PC-9 (cell line): ENCODE measurements around the gene VSIG4. TPM values are rescaled to one million over a fixed set of nuclear protein-coding genes. Genes with fewer than 3 reads are reported as not detected.
"Not testable (repeated sequence)": the region's sequence is repeated elsewhere in the genome, so short reads cannot be mapped to it uniquely, and the experiment has no call there.

Source experiments
- BruUV-seq: library from RNA; stranded (reverse); fragments of 400-500 nt; replicated peaks from 2 replicates; lab custom pipeline; 2021; lab: Mats Ljungman, UMichigan
- CTCF ChIA-PET: fragments of 300-600 bp; sonication (Branson Sonifier 250); formaldehyde crosslinking; loops from one replicate; lab custom pipeline; 2022; ENCODE audit warnings: antibody characterized with exemption; lab: Charles Lee
- POLR2A ChIA-PET: fragments of 300-600 bp; sonication (Branson Sonifier 250); formaldehyde crosslinking; loops from one replicate; lab custom pipeline; 2022; ENCODE audit warnings: antibody characterized with exemption; ENCODE audit not compliant: unreplicated experiment; lab: Charles Lee
- DNase-seq, 2 experiments: peaks; one replicate each; pipeline versions ENCODE4 v3.0.0 to v3.0.0-alpha.2; 2015 to 2022; ENCODE audit warnings: mixed read lengths in 1 of 2
- H2AFZ ChIP-seq: fragments of 200-600 bp; sonication (generic); 2 replicates; pipeline ENCODE4 v1.8.1; 2017; ENCODE audit warnings: antibody characterized with exemption
- H3F3A ChIP-seq: fragments of 200-600 bp; sonication (generic); 2 replicates; pipeline ENCODE4 v1.8.1; 2017; ENCODE audit warnings: antibody characterized with exemption, mild to moderate bottlenecking, low read depth; ENCODE audit not compliant: insufficient read depth
- H3K27ac ChIP-seq: fragments of 200-600 bp; sonication (generic); 2 replicates; pipeline ENCODE4 v1.6.1; 2016; ENCODE audit warnings: mixed run types
- H3K27me3 ChIP-seq: fragments of 200-600 bp; sonication (generic); 2 replicates; pipeline ENCODE4 v1.6.1; 2016; ENCODE audit warnings: low read depth, mixed run types; ENCODE audit not compliant: insufficient read depth
- H3K36me3 ChIP-seq: fragments of 200-600 bp; sonication (generic); 2 replicates; pipeline ENCODE4 v1.6.1; 2016; ENCODE audit warnings: low read depth, mixed run types
- H3K4me1 ChIP-seq: fragments of 200-600 bp; sonication (generic); replicated peaks from 2 replicates; pipeline ENCODE4 v1.6.1; 2016; ENCODE audit warnings: mixed run types; ENCODE audit not compliant: insufficient read depth
- H3K4me2 ChIP-seq: fragments of 200-600 bp; sonication (generic); 2 replicates; pipeline ENCODE4 v1.6.1; 2017; ENCODE audit warnings: mixed run types
- H3K4me3 ChIP-seq: fragments of 200-600 bp; sonication (generic); 2 replicates; pipeline ENCODE4 v1.6.1; 2016; ENCODE audit warnings: mixed run types
- H3K79me2 ChIP-seq: fragments of 200-600 bp; sonication (generic); 2 replicates; pipeline ENCODE4 v1.6.1; 2017; ENCODE audit warnings: low read depth, mixed run types
- H3K9me2 ChIP-seq: fragments of 200-600 bp; sonication (generic); 2 replicates; pipeline ENCODE4 v1.8.1; 2017; ENCODE audit warnings: mild to moderate bottlenecking; ENCODE audit not compliant: insufficient read depth
- H3K9me3 ChIP-seq: fragments of 200-600 bp; sonication (generic); 2 replicates; pipeline ENCODE4 v1.8.1; 2016; ENCODE audit warnings: low read depth; ENCODE audit not compliant: insufficient read depth
- H4K20me1 ChIP-seq: fragments of 200-600 bp; sonication (generic); 2 replicates; pipeline ENCODE4 v1.8.1; 2017; ENCODE audit not compliant: insufficient read depth
- EZH2 ChIP-seq: fragments of 200-600 bp; sonication (generic); IDR thresholded peaks from 2 replicates; pipeline ENCODE4 v1.8.0; 2017; ENCODE audit warnings: antibody characterized with exemption, low read depth
- intact Hi-C: fragments of 100-400 bp; cut with micrococcal nuclease; formaldehyde crosslinking; loops from one replicate; pipeline ENCODE4 v1.10.0; 2022; ENCODE audit not compliant: unreplicated experiment
- total RNA-seq: library from RNA; stranded (reverse); gene quantifications from 2 replicates; pipeline ENCODE4 v1.2.3, GENCODE V29; 2021
- TF ChIP-seq, protein P1 (sequence below): fragments of 200-600 bp; sonication (generic); conservative IDR thresholded peaks from 2 replicates; pipeline ENCODE4 v1.6.1; 2017; ENCODE audit warnings: mixed run types, antibody characterized with exemption, mild to moderate bottlenecking, moderate library complexity

VSIG4 gene
- total RNA-seq, 1 experiment from 2014 or later, result not detected

GRCh38 chrX:66071126-66071525, 31.2 kb upstream of the VSIG4 start:
- CTCF ChIA-PET, result no interaction called here
- Histone ChIP-seq H3K36me3 (no peaks in the 10 kb centered on the region), H3K4me3 (no peak overlapping the region), H3K27ac (no peak overlapping the region), H3F3A (no peaks in the 10 kb centered on the region), H3K27me3 (no peaks in the 10 kb centered on the region), H3K9me2 (no peaks in the 10 kb centered on the region), H2AFZ (no peak overlapping the region), H3K79me2 (no peaks in the 10 kb centered on the region), H4K20me1 (no peaks in the 10 kb centered on the region), H3K4me1 (no peaks in the 10 kb centered on the region), H3K4me2 (no peak overlapping the region), H3K9me3 (no peaks in the 10 kb centered on the region)
- no peak for DNase-seq
- POLR2A ChIA-PET, result no interaction called here
- no TSS peak for BruUV-seq
- TF ChIP-seq, protein P1, sequence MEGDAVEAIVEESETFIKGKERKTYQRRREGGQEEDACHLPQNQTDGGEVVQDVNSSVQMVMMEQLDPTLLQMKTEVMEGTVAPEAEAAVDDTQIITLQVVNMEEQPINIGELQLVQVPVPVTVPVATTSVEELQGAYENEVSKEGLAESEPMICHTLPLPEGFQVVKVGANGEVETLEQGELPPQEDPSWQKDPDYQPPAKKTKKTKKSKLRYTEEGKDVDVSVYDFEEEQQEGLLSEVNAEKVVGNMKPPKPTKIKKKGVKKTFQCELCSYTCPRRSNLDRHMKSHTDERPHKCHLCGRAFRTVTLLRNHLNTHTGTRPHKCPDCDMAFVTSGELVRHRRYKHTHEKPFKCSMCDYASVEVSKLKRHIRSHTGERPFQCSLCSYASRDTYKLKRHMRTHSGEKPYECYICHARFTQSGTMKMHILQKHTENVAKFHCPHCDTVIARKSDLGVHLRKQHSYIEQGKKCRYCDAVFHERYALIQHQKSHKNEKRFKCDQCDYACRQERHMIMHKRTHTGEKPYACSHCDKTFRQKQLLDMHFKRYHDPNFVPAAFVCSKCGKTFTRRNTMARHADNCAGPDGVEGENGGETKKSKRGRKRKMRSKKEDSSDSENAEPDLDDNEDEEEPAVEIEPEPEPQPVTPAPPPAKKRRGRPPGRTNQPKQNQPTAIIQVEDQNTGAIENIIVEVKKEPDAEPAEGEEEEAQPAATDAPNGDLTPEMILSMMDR, result no peak
- TF ChIP-seq EZH2, result no peak
- intact Hi-C loops, result no loop called here

GRCh38 chrX:66064261-66064660, 24.4 kb upstream of the VSIG4 start:
- no TSS peak for BruUV-seq
- 0 out of 2 replicates have a peak overlapping the region, but pooled peaks have one; percentile 10 for H3K4me2 ChIP-seq
- no peak for DNase-seq
- H3K27me3 ChIP-seq, result no peaks in the 10 kb centered on the region
- H3K27ac ChIP-seq, result no peak overlapping the region
- H3K4me1 ChIP-seq, result no peaks in the 10 kb centered on the region
- TF ChIP-seq, protein P1, result no peak
- no peak for TF ChIP-seq EZH2
- no peaks in the 10 kb centered on the region for H3K9me2 ChIP-seq
- H2AFZ ChIP-seq, result no peak overlapping the region; the same call in 1 of the 2 replicates
- POLR2A ChIA-PET, result no interaction called here
- no peaks in the 10 kb centered on the region for H3F3A ChIP-seq
- no peaks in the 10 kb centered on the region for H3K36me3 ChIP-seq
- H3K4me3 ChIP-seq, result no peak overlapping the region
- intact Hi-C loops, result no loop called here
- no peaks in the 10 kb centered on the region for H3K9me3 ChIP-seq
- H4K20me1 ChIP-seq, result no peaks in the 10 kb centered on the region
- CTCF ChIA-PET, result no interaction called here
- H3K79me2 ChIP-seq, result no peaks in the 10 kb centered on the region

- POLR2A ChIA-PET, H2AFZ ChIP-seq, H3K27ac ChIP-seq, H3K27me3 ChIP-seq, H3K36me3 ChIP-seq, intact Hi-C loops, H3K4me1 ChIP-seq, CTCF ChIA-PET, DNase-seq, H3K4me2 ChIP-seq, H4K20me1 ChIP-seq, H3K4me3 ChIP-seq, H3K79me2 ChIP-seq, H3F3A ChIP-seq, H3K9me2 ChIP-seq, H3K9me3 ChIP-seq, BruUV-seq: not testable (repeated sequence)
Measured at GRCh38 chrX:66057019-66057418, 17.1 kb upstream of the VSIG4 start.

DNA sequence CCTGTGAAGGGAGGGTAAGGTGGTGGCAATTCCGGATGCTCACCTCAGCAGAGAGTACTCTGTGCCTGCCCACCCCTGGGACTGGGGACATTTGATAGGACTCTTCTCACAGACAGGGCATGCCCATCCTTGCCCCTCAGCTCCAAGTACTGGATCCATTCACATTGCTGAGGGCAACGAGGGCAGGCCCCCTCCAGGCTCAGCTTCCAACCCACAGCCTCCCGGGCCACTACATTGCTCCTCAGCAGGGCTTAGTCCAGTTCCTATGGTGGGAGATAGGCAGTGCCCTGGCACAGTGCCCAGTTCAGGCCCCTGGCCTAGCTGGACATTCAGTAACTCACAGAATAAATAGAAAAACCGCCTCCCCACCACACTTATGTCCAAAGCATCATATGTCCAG, 15.1 kb upstream of the VSIG4 start:
- Histone ChIP-seq H3K4me1 (no peaks in the 10 kb centered on the region), H3K36me3 (no peaks in the 10 kb centered on the region), H3K27ac (no peak overlapping the region), H3K79me2 (no peaks in the 10 kb centered on the region), H2AFZ (no peak overlapping the region), H3K9me3 (no peaks in the 10 kb centered on the region), H3K4me2 (no peak overlapping the region), H3K9me2 (no peaks in the 10 kb centered on the region), H3K4me3 (no peak overlapping the region), H3F3A (no peaks in the 10 kb centered on the region), H3K27me3 (no peaks in the 10 kb centered on the region), H4K20me1 (no peaks in the 10 kb centered on the region)
- intact Hi-C loops, result no loop called here
- no peak for DNase-seq
- ChIA-PET CTCF (no interaction called here), POLR2A (no interaction called here)
- TF ChIP-seq, protein P1, result no peak
- no peak for TF ChIP-seq EZH2
- BruUV-seq, result no TSS peak
